ENCODE measurements around the gene PNCK.
"Not testable (repeated sequence)": the region's sequence is repeated elsewhere in the genome, so short reads cannot be mapped to it uniquely, and the experiment has no call there.

- TF ChIP-seq SUZ12 (IDR thresholded peaks at IDR 0.05; ENCODE audit: extremely low read depth, insufficient read depth, insufficient read length); YY1 (IDR thresholded peaks at IDR 0.05; ENCODE audit: insufficient read depth, insufficient read length): not testable (repeated sequence)
These were observed 22.9 kb upstream of the PNCK start for GRCh38 chrX:153696538-153696937.

Measured in NT2/D1 (cell line).